Spleen (tissue), 11 donors: Measurements from ENCODE around the gene NPDC1. TPM values are rescaled to one million over a fixed set of nuclear protein-coding genes. Genes with fewer than 3 reads are reported as not detected.

Experiments used
- DNase-seq: peaks from one replicate; pipeline ENCODE4 v3.0.0-alpha.2; 2020
- H3K27ac ChIP-seq, 8 donors: fragments of 200-600 bp; sonication (generic) in 7 of 8; 1 replicate in 4 of 8; 2 replicates in 4 of 8; pipeline versions ENCODE4 v1.5.0 to v1.8.0; 2016 to 2021; ENCODE audit warnings: inconsistent platforms in 4 of 8, mild to moderate bottlenecking in 4 of 8, moderate library complexity in 1 of 8
- H3K27me3 ChIP-seq, 7 donors: fragments of 200-600 bp; sonication (generic) in 6 of 7; replicated peaks in 1 of 7; 1 replicate in 4 of 7; 2 replicates in 3 of 7; pipeline versions ENCODE4 v1.5.0 to v1.8.0; 2016 to 2021; ENCODE audit warnings: inconsistent platforms in 3 of 7, mild to moderate bottlenecking in 1 of 7
- H3K36me3 ChIP-seq, 6 donors: fragments of 200-600 bp; sonication (generic) in 5 of 6; 1 replicate in 4 of 6; 2 replicates in 2 of 6; pipeline versions ENCODE4 v1.5.0 to v1.8.0; 2016 to 2021; ENCODE audit warnings: inconsistent platforms in 2 of 6
- H3K4me1 ChIP-seq, 6 donors: fragments of 200-600 bp; sonication (generic) in 5 of 6; 1 replicate in 3 of 6; 2 replicates in 3 of 6; pipeline versions ENCODE4 v1.5.0 to v1.8.0; 2016 to 2021; ENCODE audit warnings: inconsistent platforms in 3 of 6
- H3K4me3 ChIP-seq, 8 donors: fragments of 200-600 bp; sonication (generic) in 7 of 8; 1 replicate in 4 of 8; 2 replicates in 4 of 8; pipeline versions ENCODE4 v1.5.0 to v1.8.0; 2016 to 2021; ENCODE audit warnings: inconsistent platforms in 4 of 8, mild to moderate bottlenecking in 4 of 8, moderate library complexity in 2 of 8
- H3K9me3 ChIP-seq, 8 donors: fragments of 200-600 bp; sonication (generic) in 7 of 8; 1 replicate in 4 of 8; 2 replicates in 4 of 8; pipeline versions ENCODE4 v1.5.0 to v1.8.0; 2016 to 2021; ENCODE audit warnings: inconsistent platforms in 4 of 8
- CTCF ChIP-seq, 11 experiments: fragments of 200-600 bp in 7 of 11; fragments of 450-650 bp in 4 of 11; sonication (generic) in 4 of 11; IDR thresholded peaks in 8 of 11; conservative IDR thresholded peaks in 3 of 11; 1 replicate in 7 of 11; 2 replicates in 4 of 11; pipeline versions ENCODE4 v1.4.0 to v1.8.0; 2016 to 2021; ENCODE audit warnings: antibody characterized with exemption in 11 of 11, inconsistent platforms in 4 of 11, mild to moderate bottlenecking in 1 of 11
- POLR2A ChIP-seq, 3 donors: fragments of 450-650 bp; IDR thresholded peaks; one replicate each; pipeline ENCODE4 v1.5.1; 2017; ENCODE audit warnings: antibody characterized with exemption in 3 of 3, mild to moderate bottlenecking in 1 of 3
- POLR2AphosphoS5 ChIP-seq, 3 donors: sonication (generic); formaldehyde crosslinking; IDR thresholded peaks; one replicate each; pipeline ENCODE4 v1.5.1; 2017; ENCODE audit warnings: antibody characterized with exemption in 3 of 3
- WGBS, 5 donors: extraction: QIAGEN DNeasy Blood & Tissue Kit in 3 of 5; methylation state at CpG; one replicate each; pipeline versions ENCODE4 v1.1.5 to v1.1.7; 2013 to 2018; 5-methylcytosine and 5-hydroxymethylcytosine counted together
- intact Hi-C: fragments of 100-400 bp; cut with DNase I; formaldehyde crosslinking; loops from one replicate; pipeline ENCODE4 v1.15.0; 2023; ENCODE audit warnings: low total_unique reads
- polyA plus RNA-seq, 3 donors: library from polyadenylated mRNA; stranded (reverse); fragments of 200-250 nt; gene quantifications; one replicate each; pipeline ENCODE4 v1.2.1, GENCODE V29; 2013
- total RNA-seq, 7 donors: library from RNA; depleted of rRNA in 3 of 7; stranded (reverse); fragments of >200 nt in 3 of 7; fragmentation: NEBNext Ultra II Directional in 4 of 7; extraction: Animal tissue kit (Norgen Biotek cat#: 25700) in 4 of 7; gene quantifications; one replicate each; pipeline versions ENCODE4 v1.1.0 to v1.2.1, GENCODE V29; 2016 to 2021
- donor health status: healthy with polysubstance abuse.
- donor health status: DM: no; HTN: no; CAD: no; lungs with moderate emphysema.
- donor health status: DM: no; HTN: no; CAD: no.
- donor health status: Bipolar disorder and iron deficiency.
- donor health status: healthy.
- donor health status: DM: no; HTN: no; CAD: no.
- donor health status: DM: yes; HTN: yes; CAD: no.

NPDC1 gene
- total and polyA plus RNA-seq, 10 donors: 86.3 to 358 (median 132) TPM

GRCh38 chr9:137017791-137018497 lies 28.0 kb downstream of the NPDC1 start:
- no peak for TF ChIP-seq CTCF (IDR thresholded peaks at IDR 0.05 in 8 of 11, conservative IDR thresholded peaks at IDR 0.05 in 3 of 11)
- no peak for TF ChIP-seq POLR2A (IDR thresholded peaks at IDR 0.05)
- TF ChIP-seq POLR2AphosphoS5 (IDR thresholded peaks at IDR 0.05): no peak
- WGBS, 5 donors: 89 to 96% (median 92%) methylated on average over 32 to 45 of the region's 45 CpGs
- peaks cover 0 to 90% (median 50%) of the 10 kb centered on the region in 6 donors for H3K36me3 ChIP-seq

GRCh38 chr9:137017071-137017470 lies 28.9 kb downstream of the NPDC1 start:
- WGBS, 5 donors: 89 to 98% (median 91%) methylated on average over 9 to 28 of the region's 28 CpGs
- Histone ChIP-seq H3K27me3 (no peaks in the 10 kb centered on the region), H3K36me3 (peaks cover 0 to 93% (median 59%) of the 10 kb centered on the region in 6 donors), H3K27ac (no peak overlapping the region), H3K4me1 (peaks cover 0 to 6% (median 0%) of the 10 kb centered on the region in 6 donors), H3K4me3 (no peak overlapping the region), H3K9me3 (no peaks in the 10 kb centered on the region)
- TF ChIP-seq POLR2A (IDR thresholded peaks at IDR 0.05) (no peak), CTCF (IDR thresholded peaks at IDR 0.05 in 8 of 11, conservative IDR thresholded peaks at IDR 0.05 in 3 of 11) (no peak), POLR2AphosphoS5 (IDR thresholded peaks at IDR 0.05) (peak in 1 of 3 donors; percentile 16)
- intact Hi-C loops: no loop called here
- no peak for DNase-seq

More at GRCh38 chr9:137017791-137018497, 28.0 kb downstream of the NPDC1 start:
- intact Hi-C loops: no loop called here
- Histone ChIP-seq H3K27me3 (no peaks in the 10 kb centered on the region), H3K9me3 (no peaks in the 10 kb centered on the region), H3K4me3 (no peak overlapping the region), H3K4me1 (peaks cover 0 to 15% (median 4%) of the 10 kb centered on the region in 6 donors), H3K27ac (no peak overlapping the region)
- DNase-seq: no peak

GRCh38 chr9:137016436-137016835 lies 29.5 kb downstream of the NPDC1 start:
- Histone ChIP-seq H3K36me3 (peaks cover 0 to 98% (median 65%) of the 10 kb centered on the region in 6 donors), H3K4me3 (no peak overlapping the region), H3K4me1 (peaks cover 0 to 3% (median 0%) of the 10 kb centered on the region in 6 donors), H3K27me3 (no peaks in the 10 kb centered on the region), H3K9me3 (no peaks in the 10 kb centered on the region), H3K27ac (no peak overlapping the region)
- no peak for TF ChIP-seq POLR2AphosphoS5 (IDR thresholded peaks at IDR 0.05)
- TF ChIP-seq CTCF (IDR thresholded peaks at IDR 0.05 in 8 of 11, conservative IDR thresholded peaks at IDR 0.05 in 3 of 11): no peak
- no peak for TF ChIP-seq POLR2A (IDR thresholded peaks at IDR 0.05)
- WGBS, 5 donors: 87 to 96% (median 96%) methylated on average over 7 to 16 of the region's 16 CpGs
- intact Hi-C loops: no loop called here
- DNase-seq: no peak

- no peak for TF ChIP-seq CTCF (IDR thresholded peaks at IDR 0.05 in 8 of 11, conservative IDR thresholded peaks at IDR 0.05 in 3 of 11)
- no peak for TF ChIP-seq POLR2AphosphoS5 (IDR thresholded peaks at IDR 0.05)
- no peak for TF ChIP-seq POLR2A (IDR thresholded peaks at IDR 0.05)
- no peaks in the 10 kb centered on the region for H3K27me3 ChIP-seq
- H3K9me3 ChIP-seq: no peaks in the 10 kb centered on the region
- WGBS, 5 donors: 93 to 98% (median 96%) methylated on average over 3 to 21 of the region's 21 CpGs
- H3K36me3 ChIP-seq: peaks cover 0 to 98% (median 70%) of the 10 kb centered on the region in 6 donors
- DNase-seq: no peak
- no peaks in the 10 kb centered on the region for H3K4me1 ChIP-seq
- H3K4me3 ChIP-seq: no peak overlapping the region
- no peak overlapping the region for H3K27ac ChIP-seq
- intact Hi-C loops: no loop called here
Observed at GRCh38 chr9:137015976-137016375, 30.0 kb downstream of the NPDC1 start.
